Globus pallidus (tissue), 1 donor: ENCODE measurements around the gene ASTN1.

Source experiments
- DNase-seq: peaks from one replicate; pipeline ENCODE4 v3.0.0-alpha.2; 2015; ENCODE audit warnings: low spot score

The ASTN1 gene

DNA sequence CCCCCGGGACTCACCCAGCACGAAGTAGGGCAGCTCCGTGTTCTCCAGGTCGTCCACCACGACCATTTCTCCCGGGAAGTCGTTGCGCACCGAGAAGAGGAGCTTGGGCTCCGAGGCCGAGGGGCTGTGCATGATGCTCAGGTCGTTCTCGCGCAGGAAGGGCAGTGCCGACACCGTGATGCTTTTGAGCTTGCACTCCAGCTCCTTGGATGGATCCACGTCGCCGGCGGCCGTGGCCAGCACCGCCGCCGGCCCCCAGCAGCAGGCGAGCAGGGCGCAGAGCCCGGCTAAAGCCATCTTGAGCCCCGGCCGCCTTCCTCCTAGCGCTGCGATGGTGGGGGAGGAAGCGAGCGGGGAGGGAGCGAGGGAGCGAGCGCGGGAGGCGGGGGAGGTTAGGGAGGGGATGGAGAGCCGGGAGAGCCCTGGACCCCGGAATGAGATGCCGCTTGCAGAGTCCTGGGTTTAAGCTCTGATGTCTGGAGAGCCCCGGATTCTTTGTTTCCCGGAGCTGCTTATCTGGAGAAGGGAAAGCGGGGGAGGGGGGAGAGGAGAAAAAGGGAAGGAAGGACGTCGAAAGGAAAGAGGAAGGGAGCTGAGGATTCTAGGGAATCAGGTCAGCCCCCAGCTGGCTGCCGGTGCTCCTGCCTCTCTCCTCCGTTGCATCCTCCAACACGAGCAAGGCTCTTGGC, at the start of gene ASTN1:
TSS of gene ASTN1 (minus strand) at position 333 of the 689 bp plus-strand sequence. CDS start at position 297, 36 bp downstream.
- no peak for DNase-seq

- no peak for DNase-seq
These were observed 46.7 kb upstream of the ASTN1 start for GRCh38 chr1:177211231-177211630.

- DNase-seq, result no peak
These were observed 45.6 kb upstream of the ASTN1 start for GRCh38 chr1:177210071-177210470.

GRCh38 chr1:177209357-177209756, 44.8 kb upstream of the ASTN1 start:
- DNase-seq, result peak; percentile 75

DNA sequence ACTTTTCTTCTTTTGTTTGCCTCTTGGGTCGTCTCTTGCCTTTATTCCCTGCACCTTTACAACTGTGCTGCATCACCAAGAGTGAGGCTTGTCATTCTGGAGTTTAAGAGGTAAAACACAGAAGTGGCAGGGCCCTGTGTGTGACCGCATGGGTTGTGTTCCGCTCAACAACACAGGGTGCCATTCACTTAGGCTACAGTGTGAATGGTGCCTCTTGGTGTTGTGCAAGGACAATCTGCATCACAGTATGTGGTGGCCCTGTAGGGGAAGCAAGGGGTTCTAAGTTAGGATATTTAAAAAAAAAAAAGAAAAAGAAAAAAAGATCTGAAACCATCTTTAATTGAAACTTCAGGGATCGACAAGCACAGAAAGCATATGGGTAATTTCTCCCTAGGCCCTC, 44.4 kb upstream of the ASTN1 start:
- no peak for DNase-seq

- no peak for DNase-seq
These were observed 42.4 kb upstream of the ASTN1 start for GRCh38 chr1:177206831-177207355.

- no peak for DNase-seq
These were observed 35.8 kb upstream of the ASTN1 start for GRCh38 chr1:177200290-177200689.

DNA sequence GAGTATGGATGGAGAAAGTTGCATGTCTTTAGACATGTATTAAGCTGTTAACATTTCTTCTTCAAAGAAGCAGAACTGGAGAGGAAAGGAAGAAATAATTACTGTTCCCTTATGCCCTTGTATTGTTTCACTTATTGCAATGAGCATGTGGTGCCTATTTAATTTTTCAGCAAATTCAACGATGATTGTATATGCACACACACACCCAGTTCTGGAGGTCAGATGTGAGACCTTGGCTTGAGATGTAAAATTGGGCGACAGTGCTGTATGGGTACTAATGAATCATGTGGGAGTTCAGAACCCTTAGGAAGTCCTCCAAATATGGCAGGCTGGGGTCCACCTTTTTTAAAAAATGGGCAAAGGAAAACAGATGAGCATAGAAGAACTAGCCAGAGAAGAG, 33.7 kb upstream of the ASTN1 start:
- no peak for DNase-seq

GRCh38 chr1:177190308-177190970, 25.9 kb upstream of the ASTN1 start:
- no peak for DNase-seq

DNA sequence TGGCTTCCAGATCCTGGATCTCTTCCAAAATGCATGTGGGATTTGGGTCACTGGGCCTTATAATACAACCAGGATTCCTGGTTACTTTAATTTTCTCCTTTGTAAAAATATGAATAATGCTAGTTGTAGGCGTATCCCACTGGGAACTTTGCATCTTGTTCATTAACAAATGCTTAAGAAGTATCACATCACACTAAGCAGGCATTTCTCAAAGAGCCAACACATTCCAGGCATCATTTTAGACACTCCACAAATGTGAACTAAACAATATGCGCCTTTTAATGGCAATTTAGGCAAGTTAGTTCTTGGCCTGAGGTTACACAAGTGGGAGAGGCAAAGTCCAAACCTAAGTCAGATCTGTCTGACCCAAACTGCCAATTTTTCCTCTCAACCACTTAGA, 22.1 kb upstream of the ASTN1 start:
- no peak for DNase-seq

DNA sequence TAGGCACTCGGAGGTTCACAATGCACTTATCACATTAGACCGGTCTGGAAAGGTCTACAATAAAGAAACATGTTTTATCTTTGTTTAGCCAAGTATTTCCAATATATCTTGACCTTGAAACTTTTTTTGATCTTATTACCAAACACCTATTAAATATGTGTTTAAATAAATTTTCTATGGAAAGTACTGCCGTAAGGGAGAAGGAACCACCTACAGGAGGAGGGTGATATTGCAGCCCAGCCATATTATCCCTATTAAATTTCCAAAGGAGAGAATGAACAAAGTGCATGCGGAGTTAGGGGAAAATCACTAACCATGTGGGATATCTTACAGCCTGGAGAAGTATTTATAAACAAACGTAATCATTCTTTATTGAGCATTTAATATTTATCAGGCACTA, 20.7 kb upstream of the ASTN1 start:
- DNase-seq, result no peak

- DNase-seq, result no peak
These were observed 19.3 kb upstream of the ASTN1 start for GRCh38 chr1:177183836-177184235.

DNA sequence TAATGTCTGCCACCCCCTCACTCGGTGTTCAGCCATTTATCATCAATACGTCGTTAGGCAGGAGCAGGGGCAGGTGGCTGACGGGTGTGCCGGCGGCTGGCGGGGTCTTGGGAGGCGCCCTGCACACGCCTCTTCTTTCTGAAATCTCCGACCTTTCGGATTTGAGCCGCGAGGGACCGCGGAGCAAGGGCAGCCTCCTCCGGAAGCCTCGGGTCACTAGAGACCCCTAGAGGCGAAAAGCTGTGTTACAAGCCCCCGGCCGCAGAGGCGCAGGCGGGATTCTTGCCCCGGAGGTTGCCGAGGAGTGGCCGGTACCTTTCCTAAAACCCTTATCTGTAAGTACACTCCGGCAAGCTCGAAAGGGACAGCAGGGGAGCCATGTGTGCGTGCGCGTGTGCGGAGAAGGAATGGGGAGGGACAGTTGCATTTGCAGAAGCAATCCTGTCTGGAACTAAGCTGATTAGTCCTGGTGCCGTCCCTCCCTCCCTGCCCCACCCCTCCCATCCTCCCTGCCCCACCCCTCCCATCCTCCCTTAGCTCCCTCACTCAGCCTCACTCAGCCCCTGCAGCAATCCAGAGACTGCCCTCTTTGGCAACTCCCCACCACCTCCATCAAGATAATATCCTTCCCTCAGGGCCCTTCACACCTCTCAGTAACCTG, 17.2 kb upstream of the ASTN1 start:
- peak; percentile 60 for DNase-seq

GRCh38 chr1:177181280-177181630, 16.7 kb upstream of the ASTN1 start:
- DNase-seq, result no peak

DNA sequence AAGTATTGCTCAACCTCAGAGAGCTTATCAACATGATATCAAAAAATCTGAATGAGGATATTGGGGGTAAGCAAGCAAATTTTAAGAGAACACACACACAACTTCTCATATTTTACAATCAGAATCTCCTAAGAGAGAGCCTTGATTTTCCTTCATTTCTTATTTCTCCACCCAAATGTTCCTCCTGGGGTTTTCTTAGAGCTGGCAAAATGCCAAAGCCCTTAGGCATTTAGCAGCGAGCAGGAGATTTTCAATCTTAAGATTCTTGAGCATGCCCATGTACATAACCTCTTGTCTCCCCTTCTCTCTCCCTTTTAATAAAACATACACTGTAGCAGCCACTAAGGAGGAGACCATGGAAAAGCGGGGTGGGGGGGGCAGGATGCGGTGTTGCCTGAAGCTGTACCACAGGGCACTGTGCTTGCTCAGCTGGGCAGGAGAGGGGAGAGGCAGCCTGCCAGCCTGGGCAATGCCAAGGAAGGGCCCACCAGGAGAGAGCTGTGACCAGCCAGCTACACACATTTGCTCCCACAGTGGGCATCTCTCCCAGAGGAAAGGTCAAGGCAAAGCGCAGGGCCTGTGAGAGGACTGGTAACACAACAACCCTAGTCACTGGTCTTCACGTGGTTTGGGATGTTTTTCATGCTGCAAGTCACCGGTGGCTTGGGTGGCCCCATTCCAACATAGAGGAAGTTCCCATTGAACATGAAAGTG, 10.6 kb upstream of the ASTN1 start:
- peak; percentile 58 for DNase-seq

- no peak for DNase-seq
These were observed 9.5 kb upstream of the ASTN1 start for GRCh38 chr1:177173976-177174375.

- DNase-seq, result no peak
These were observed 8.4 kb upstream of the ASTN1 start for GRCh38 chr1:177172866-177173265.

DNA sequence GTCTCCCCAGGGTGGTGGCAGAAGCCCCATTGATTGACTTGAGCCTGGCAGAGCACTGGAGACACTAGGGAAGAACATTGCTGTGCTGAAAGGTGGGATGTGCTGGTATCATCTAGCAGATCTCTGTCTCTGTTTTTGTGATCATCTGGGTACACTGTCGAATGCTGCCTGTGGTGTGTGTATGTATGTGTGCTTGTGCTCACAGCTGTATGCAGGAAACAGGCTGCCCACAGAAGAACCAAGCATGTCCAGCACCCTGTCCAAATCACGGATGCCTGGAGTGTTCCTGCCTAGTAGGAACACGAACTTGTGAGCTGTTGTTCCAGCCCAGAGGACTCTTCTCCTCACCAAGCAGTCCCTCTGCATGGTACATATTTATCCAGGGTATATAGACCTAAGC, 7.8 kb upstream of the ASTN1 start:
- no peak for DNase-seq

- DNase-seq, result no peak
These were observed 7.1 kb upstream of the ASTN1 start for GRCh38 chr1:177171536-177172123.

- peak; percentile 84 for DNase-seq
These were observed 6.4 kb upstream of the ASTN1 start, which contains the start of gene BRINP2 for GRCh38 chr1:177170756-177171535. TSS of gene BRINP2 (plus strand) at chr1:177170958. CDS start at chr1:177229877, 58,919 bp downstream.

- no peak for DNase-seq
These were observed 542 bp upstream of the ASTN1 start for GRCh38 chr1:177165069-177165439.
